Non-pigmented ciliary epithelial cell (primary cell): Measurements from ENCODE around the gene OCEL1.
A peak's percentile ranks its signal among the peaks of the same experiment; 100 is the strongest.
"Not testable (repeated sequence)": the region's sequence is repeated elsewhere in the genome, so short reads cannot be mapped to it uniquely, and the experiment has no call there.

Source experiments
- DNase-seq: peaks from one replicate; pipeline ENCODE4 v3.0.0-alpha.2; 2010; ENCODE audit warnings: low read depth

OCEL1 gene, protein sequence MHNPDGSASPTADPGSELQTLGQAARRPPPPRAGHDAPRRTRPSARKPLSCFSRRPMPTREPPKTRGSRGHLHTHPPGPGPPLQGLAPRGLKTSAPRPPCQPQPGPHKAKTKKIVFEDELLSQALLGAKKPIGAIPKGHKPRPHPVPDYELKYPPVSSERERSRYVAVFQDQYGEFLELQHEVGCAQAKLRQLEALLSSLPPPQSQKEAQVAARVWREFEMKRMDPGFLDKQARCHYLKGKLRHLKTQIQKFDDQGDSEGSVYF

DNA sequence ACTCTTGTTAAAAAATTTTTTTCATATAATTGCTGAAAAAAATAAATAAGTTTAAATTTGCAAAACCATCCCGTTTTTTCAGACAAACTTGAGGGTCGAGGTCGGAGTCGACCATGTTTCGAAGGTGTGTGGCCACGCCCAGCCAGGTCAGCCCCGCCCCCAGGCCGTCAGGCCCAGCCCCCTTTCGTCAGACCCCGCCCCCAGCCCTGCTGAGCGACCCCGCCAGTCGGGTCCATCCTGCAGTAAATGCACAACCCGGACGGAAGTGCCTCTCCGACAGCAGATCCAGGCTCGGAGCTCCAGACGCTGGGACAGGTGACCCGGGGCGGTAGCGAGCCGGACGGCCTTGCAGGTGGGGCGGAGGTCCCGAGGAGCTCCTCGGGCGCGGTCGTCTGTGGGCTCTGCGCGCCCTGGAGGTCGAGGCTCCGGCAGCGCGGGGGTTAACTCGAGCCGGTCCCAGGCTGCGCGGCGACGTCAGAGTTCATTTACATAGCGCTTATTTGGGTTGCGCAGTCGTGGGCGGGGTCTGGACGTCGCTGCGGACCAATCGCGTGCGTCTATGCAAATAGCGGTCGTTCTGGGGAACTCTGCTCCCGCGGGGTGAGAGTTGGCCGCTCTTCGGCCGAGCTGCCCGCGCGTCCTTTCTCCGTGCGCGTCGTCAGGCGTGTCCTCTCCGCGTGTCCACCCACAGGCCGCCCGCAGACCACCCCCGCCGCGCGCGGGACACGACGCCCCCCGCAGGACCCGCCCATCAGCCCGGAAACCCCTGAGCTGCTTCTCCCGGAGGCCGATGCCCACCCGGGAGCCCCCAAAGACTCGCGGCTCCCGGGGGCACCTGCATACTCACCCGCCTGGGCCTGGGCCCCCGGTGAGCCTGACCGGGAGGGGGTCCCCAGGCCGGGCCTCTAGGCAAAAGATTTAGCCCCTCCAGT is at the start of gene OCEL1:
TSS of gene OCEL1 (plus strand) at position 225 of the 932 bp plus-strand sequence. CDS start at position 247, 22 bp downstream.
- peak; percentile 81 for DNase-seq

DNA sequence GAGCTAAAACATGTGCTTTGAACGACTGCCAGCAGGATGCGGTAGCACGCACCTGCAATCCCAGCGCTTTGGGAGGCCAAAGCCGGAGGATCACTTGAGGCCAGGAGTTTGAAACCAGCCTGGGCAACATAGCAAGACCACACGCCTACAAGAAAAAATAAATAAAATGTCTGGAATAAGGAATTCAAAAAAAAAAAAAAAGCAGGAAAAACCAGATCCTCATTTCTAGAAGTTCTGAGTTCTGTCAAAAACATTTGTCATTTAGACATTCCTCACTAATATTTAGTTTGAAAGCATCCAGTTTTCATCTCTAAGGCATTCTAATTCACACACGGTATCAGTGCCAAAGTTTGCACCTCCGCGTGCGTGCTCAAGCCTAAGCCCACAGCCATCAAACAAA is 47.7 kb upstream of the OCEL1 start:
- no peak for DNase-seq

DNA sequence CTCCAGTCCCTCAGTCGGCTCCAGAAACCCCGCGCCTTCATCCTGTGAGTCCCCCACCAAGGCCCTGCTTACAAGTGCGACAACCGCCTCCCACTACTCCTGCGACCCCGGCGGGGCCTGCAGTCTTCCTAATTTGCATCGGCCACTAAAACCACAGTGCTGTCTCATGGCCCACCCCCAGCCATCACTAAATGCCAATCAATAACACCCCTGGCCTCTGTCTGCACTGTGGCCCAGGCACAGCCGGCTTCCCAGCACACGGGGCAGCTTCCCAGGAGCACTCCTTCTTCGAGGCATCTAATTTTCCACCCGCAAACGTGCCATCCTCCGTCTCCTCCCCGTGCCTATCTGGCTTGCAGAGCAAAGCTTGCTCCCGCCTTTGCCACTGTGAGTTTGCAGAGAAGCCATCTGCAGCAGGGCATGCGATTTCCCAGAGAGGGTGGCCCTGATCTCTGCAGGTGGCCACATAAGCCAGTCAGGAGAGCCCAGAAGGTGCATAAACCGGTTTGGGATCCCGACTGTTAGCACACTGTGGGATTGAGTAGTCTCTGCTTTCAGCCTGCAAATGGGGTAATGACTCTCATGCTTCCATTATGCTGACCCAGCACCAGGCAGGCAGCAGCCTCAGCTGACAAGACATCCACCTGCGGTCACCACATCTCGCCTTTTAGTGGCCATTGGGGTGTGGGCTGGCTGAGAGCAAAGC is 44.9 kb upstream of the OCEL1 start:
- no peak for DNase-seq

DNA sequence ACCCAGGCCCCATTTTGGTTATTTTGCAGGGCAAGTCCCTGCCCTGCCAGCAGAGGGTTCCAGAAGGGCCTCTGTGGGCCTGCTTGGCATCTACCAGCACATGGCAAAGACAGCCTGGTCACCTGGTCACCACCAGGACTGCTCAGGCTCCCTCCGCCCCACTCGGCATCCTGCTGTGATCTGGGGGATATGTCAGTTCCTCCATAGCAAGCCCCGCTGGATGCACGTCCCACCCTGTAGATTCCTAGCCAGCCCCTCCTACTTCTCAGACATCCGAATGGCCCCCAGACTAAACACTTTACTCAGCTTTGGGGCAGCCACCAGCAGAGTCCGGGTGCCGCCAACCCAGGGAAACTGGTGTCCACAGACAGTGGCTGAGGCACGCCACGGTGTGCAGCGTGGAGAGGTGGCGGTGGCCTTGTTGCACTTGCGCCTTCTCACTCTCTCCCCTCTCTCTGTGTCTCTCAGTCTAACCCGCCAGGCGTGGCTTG is 42.7 kb upstream of the OCEL1 start:
- no peak for DNase-seq

DNA sequence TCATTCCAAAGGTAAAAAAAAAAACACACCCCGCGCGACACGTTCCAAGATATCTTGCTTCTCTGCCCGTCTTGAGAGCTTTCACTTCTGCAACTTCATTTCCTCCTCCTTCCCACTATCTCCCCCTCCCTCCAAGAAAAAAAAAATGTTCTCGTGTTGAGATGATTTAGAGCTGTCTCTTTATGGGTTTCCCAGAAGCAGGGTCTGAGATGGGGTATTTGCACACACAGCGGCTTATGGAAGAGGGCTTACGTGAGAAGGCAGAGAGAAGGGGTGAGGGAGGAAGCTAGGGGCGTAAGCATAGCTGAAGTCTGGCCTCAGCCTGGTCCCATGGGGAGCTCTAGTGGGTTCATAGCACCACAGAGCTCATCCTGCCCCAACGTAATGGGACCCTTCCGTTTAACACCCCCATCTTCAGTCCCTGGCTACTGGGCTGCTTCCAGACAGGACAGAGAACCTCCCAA is 42.1 kb upstream of the OCEL1 start:
- no peak for DNase-seq

DNA sequence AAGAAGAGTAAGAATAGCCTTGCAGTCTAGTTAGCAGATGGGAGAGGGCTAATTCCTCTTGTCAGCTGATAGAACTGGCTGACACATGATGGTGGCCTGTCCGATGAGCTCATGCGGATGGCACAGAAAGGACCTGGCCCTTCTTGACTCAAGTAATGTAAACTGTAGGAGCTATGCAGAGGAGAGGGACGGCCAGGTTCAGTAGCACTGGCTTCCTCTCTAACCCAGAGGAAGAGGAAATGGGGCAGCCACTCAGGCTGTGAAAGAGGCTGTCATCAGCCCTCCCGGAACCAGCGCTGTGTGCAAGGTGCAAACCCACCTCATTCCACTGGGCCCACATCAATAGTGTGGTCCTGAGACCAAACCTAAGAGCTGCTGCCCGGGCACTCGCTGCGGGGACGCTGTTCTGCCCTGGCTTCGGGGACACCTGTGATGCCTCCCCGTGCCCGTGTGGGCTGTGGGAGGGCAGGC is 41.6 kb upstream of the OCEL1 start:
- no peak for DNase-seq

DNA sequence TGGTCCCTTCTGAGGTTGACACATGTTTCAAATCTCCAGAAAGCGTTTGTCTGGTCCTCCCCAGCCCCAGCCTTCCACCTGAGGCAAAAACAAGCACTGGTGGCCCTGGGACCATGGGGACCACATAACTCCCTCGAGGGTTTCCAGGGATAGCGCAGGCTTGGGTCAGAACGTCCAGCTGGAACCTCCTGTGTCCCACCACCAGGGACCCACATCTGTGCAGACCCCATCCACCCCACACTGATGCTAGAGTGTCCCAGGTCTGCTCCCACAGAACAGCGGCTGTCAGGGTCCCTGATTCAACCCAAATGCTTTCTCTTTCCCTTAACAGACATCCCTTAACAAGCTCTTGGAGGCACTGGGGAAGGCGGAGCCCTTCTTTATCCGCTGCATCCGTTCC is 40.4 kb upstream of the OCEL1 start:
- DNase-seq: no peak

DNA sequence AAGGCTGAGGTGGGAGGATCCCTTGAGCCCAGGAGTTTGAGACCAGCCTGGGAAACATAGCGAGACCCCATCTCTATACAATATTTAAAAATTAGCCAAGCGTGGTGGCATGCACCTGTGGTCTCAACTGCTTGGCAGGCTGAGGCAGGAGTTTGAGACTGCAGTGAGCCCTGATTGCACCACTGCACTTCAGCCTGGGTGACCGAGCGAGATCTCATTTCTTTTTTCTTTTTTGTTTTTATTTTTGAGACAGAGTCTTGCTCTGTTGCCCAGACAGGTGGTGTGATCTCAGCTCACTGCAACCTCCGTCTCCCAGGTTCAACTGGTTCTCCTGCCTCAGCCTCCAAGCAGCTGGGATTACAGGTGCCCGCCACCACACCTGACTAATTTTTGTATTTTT is 34.3 kb upstream of the OCEL1 start:
- not testable (repeated sequence) for DNase-seq

DNA sequence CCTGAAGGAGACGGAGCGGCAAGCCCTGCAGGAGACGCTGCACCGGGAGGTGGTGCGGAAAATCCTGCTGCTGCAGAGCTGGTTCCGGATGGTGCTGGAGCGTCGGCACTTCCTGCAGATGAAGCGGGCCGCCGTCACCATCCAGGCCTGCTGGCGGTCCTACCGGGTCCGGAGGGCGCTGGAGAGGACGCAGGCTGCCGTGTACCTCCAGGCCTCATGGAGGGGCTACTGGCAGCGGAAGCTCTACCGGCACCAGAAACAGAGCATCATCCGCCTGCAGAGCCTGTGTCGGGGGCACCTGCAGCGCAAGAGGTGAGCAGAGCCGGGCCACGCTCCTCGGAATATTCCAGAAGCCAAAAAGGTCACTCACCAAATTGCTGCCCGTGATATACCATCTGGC is 33.3 kb upstream of the OCEL1 start:
- DNase-seq: no peak

DNA sequence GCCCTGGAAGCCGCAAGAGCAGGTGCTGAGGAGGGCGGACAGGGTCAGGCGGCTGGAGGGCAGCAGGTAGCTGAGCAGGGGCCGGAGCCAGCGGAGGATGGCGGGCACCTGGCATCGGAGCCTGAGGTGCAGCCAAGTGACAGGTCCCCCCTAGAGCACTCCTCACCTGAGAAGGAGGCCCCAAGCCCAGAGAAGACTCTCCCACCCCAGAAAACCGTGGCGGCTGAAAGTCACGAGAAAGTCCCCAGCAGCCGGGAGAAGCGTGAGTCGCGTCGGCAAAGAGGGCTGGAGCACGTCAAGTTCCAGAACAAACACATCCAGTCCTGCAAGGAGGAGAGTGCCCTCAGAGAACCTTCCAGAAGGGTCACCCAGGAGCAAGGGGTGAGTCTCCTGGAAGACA is 31.4 kb upstream of the OCEL1 start:
- DNase-seq: no peak

DNA sequence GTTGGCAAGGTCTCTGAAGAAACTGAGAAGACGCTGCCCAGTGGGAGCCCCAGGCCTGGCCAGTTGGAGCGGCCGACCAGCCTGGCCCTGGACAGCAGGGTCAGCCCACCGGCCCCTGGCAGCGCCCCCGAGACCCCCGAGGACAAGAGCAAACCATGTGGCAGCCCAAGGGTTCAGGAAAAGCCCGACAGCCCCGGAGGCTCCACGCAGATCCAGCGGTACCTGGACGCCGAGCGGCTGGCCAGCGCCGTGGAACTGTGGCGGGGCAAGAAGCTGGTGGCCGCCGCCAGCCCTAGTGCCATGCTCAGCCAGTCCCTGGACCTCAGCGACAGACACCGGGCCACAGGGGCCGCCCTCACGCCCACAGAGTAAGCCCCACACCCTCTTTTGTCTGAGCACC is 30.9 kb upstream of the OCEL1 start:
- DNase-seq: no peak

DNA sequence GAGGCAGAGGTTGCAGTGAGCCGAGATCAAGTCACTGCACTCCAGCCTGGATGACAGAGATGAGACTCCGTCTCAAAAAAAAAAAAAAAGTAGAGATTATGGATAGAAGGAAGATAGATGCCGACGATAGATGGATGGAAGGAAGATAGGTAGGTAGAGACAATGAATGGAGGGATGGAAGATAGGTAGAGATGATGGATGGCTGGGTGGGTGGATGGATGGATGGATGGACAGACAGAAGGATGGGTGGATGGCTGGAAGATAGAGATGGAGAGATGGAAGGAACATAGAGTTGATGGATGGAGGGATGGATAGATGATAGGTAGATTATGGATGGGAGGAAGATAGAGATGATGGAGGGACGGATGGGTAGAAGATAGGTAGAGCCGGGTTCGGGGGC is 29.4 kb upstream of the OCEL1 start:
- no peak for DNase-seq

DNA sequence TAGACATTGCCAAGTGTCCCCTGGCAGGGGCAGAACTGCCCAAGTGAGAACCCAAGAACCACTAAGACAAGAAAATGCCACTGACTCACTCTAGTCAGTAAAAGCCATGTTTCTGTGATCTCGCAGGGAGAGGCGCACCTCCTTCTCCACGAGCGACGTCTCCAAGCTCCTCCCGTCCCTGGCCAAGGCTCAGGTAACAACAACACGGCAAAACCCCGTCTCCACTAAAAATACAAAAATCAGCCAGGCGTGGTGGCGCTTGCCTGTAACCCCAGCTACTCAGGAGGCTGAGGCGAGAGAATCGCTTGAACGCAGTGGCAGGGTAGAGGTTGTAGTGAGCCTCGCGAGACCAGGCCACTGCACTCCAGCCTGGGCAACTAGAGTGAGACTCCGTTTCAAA is 28.4 kb upstream of the OCEL1 start:
- DNase-seq: no peak

DNA sequence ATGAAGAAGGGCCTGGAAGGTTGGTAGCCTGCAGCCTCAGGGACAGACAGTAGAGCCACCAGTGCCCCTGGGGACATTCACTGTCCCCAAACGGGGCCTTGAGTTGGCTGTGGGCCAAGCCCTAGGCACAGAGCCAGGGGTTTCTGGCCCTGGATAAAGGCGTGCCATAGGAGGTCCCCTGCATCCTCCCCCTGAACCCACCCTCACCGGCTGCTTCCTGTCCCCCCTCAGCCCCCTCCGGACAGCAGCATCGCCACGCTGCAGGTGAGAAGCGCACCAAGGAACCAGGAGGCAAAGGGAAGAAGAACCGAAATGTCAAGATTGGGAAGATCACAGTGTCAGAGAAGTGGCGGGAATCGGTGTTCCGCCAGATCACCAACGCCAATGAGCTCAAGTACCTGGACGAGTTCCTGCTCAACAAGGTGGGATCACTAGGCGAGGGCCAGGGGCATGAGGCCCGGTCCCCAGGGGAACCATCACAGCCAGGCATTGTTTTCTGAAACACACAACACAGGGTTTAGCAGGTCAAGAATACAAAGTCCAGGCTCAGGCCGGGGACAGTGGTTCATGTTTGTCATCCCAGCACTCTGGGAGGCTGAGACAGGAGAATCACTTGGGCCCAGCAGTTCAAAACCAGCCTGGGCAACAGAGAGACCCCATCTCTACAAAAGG is 25.5 kb upstream of the OCEL1 start:
- no peak for DNase-seq

DNA sequence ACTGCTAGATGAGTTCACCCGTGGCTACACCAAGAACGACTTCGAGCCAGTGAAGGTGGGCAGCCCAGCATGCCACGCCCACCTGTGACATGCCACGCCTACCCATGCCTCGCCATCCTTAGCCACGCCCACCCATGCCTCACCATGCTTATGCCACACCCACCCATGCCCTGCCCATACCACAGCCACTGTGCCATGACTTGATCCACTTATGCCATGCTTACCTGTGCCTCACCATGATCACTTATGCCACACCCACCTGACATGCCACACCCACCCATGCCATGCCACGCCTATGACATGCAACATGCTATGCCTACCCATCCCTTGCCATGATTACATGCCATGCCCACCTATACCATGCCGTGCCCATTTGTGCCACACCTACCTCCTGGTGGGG is 23.8 kb upstream of the OCEL1 start:
- no peak for DNase-seq

DNA sequence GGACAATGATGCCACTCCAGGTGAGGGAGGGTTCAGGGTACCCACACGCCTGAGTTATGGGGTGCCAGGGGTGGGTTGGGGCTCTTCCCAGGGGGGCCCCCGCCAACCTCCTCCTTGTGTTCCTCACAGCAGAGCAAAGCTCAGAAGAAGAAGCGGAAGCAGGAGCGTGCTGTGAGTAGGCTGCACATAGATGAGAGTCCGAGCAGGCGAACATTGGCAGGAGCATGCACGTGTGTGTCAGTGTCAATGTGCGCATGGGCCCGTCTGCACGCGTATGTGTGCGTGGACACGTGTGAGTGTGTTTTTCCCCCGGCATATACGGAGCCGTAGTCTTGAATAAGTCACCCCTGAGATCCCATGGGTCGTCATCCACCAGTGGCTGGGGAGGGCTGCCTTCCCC is 23.3 kb upstream of the OCEL1 start:
- no peak for DNase-seq

DNA sequence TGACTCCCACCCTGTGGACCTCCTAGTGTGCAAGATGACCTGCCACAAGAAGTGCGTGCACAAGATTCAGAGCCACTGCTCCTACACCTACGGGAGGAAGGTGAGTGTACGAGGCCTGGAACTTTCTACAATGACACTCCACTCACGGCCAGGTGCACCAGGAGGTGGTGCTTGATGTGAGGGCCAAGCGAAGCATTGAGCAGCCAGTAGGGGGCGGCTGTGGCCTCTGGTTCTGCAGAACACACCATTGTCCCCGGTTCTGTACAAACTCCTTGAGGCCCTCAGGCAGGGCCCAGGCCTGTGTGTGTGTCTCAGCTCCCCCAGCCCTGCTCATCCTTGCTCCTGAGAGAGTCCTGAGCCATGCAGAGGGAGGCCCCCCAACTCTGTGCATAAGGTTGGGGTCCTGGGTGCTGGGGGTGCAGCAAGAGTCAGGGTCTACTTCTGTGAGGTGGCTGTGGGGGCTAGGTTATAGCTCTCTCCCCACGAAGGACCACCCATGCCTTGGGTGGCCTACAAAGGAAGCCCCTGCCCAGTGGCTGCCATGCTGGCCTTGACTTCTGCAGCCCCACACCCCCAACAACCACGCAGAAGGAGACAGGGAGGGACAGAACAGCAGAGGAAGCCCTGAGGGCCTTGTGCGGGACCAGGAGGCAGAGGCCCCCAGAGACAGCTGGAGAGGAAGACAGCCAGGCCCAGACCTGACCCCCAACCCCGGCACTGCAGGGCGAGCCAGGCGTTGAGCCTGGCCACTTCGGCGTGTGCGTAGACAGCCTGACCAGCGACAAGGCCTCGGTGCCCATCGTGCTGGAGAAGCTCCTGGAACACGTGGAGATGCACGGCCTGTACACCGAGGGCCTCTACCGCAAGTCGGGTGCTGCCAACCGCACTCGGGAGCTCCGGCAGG is 20.5 kb upstream of the OCEL1 start:
- DNase-seq: no peak

DNA sequence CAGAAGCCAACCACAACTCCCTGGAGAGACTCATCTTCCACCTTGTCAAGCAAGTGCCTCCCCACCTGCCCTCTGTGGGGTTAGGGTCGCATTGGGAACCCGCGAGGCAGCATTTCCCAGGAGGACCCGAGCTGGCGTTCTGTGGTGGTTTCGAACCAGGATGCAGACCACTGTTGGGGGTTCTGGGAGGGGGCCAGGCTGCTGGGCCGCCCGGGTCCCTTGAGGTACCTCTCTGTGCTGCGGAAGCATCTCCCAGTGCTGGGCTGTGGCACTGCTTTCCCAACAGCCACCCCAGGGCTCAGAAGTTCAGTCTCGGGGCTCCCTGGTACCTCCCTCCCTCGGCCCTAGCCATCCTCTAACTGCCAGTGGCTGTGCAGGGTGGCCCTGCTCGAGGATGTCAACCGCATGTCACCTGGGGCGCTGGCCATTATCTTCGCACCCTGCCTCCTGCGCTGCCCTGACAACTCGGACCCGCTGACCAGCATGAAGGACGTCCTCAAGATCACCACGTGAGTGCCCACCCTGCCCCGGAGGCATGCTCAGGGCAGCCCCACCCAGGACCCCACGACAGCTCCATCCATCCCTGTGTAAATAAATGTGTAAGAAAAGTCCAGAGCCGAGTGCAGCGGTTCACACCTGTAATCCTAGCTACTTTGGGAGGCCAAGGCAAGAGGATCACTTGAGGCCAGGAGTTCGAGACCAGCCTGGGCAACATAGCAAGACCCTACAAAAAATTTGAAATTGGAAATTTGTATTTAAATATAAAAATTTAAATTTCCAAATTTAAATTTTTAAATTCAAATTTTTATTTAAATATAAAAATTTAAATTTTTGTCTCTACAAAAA is 19.1 kb upstream of the OCEL1 start:
- no peak for DNase-seq

DNA sequence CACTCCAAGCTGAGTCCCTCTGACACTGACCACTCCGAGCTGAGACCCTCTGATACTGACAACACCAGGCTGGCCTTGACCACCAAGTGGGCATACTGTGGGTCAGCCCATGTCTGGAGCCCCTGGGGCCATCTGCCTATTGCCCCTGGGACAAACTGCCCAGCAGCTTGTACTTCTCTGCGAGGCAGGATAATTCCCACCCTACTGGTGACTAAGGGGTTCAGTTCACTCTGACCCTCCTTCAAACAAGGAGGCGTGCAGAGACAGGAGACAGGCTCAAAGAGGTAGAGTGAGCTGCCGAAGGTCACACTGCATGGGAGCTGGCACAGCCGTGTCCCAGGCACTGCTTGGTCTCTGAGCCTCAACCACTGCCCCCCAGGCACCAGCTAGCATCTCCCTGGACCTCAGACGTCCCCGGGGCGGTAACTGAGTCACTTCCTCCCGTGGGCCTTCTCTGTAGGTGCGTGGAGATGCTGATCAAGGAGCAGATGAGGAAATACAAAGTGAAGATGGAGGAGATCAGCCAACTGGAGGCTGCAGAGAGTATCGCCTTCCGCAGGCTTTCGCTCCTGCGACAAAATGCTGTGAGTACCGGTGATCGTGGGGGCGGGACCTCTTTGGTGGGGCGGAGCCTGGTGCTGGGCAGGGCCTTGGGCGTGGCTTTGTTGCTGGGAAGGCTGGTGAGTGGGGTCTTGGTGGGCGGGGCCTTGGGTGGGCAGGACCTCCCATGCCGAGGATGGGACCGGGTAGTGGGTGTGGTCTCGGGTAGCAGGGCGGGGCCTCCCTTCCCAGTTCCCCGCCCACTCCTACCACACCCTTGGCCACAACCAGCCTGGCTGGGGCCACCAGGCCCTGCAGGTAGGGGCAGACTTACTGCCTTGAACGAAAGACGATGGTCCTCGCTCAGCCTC is 16.6 kb upstream of the OCEL1 start:
- no peak for DNase-seq
